ENCODE data around the gene GCKR. TPM values are rescaled to one million over a fixed set of nuclear protein-coding genes. Genes with fewer than 3 reads are reported as not detected.

GCKR gene
- total and polyA plus RNA-seq, 3 experiments from 2014 or later: not detected

DNA sequence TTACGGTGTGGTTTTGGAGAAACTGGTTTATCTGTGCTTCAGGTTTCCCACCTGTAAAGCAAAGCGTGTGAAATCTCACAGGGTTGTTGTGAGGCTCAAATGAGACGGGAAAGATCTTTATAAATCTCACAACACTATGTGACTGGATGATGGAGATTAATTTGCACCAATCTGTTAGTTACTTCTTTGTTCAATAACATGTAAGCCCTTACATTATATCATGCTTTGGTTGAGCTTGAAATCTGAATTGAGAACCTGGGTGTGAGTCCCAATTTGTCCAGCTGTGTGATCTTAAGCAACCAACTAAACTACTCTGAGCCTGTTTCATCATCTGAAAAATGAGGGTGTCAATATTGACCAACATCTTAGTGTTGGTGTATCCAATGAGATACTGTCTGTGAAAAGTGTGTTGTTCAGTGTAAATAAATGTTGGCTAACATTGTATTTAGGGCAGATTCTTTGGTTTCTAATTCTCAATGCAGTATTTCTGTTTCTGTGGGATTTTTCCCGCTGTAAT is 741 bp upstream of the GCKR start:
- ChIA-PET POLR2A (no interaction called here), CTCF (no interaction called here)
- Histone ChIP-seq H3K27ac (ENCODE audit: low read depth, low read length) (no peak overlapping the region), H3K4me1 (ENCODE audit: insufficient read depth, low read length) (peaks cover 9% of the 10 kb centered on the region), H3K36me3 (ENCODE audit: insufficient read depth, low read length) (no peaks in the 10 kb centered on the region), H3K9me3 (ENCODE audit: low read length) (no peaks in the 10 kb centered on the region), H3K27me3 (ENCODE audit: insufficient read depth, low read length, poor library complexity, severe bottlenecking) (peaks cover 33% of the 10 kb centered on the region), H3K4me3 (ENCODE audit: low read length) (no peak overlapping the region)
- DNase-seq: no peak
- Mint-ChIP-seq H3K27me3 (peaks cover 52 to 55% of the 10 kb centered on the region in 2 donors), H3K4me1 (peaks cover 4 to 20% (median 8%) of the 10 kb centered on the region in 3 donors), H3K36me3 (no peaks in the 10 kb centered on the region), H3K4me3 (peak overlapping the region; percentile 14 to 75 (median 47)), H3K27ac (peak overlapping the region in 3 of 8 donors; percentile 5 to 73 (median 27)), H3K9me3 (no peaks in the 10 kb centered on the region)

DNA sequence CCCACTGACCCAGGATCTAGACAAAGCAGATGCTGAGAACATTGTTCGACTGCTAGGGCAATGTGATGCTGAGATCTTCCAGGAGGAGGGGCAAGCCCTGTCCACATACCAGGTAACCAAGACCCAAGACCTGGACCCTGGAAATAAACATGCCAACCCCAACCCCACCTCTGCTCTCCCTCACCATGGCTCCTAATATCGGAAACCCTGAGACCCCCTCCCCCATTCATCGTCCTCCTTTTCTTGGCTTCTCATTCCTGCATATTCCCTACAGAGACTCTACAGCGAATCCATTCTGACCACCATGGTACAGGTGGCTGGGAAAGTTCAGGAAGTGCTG is 619 bp downstream of the GCKR start:
- peak overlapping the region in 1 of 7 donors; percentile 12 for H3K4me3 Mint-ChIP-seq
- H3K36me3 Mint-ChIP-seq: no peaks in the 10 kb centered on the region
- no peak overlapping the region for H3K4me3 ChIP-seq (ENCODE audit: low read length)
- H3K27ac ChIP-seq (ENCODE audit: low read depth, low read length): no peak overlapping the region
- peaks cover 52 to 55% of the 10 kb centered on the region in 2 donors for H3K27me3 Mint-ChIP-seq
- H3K27me3 ChIP-seq (ENCODE audit: insufficient read depth, low read length, poor library complexity, severe bottlenecking): peaks cover 33% of the 10 kb centered on the region
- H3K9me3 ChIP-seq (ENCODE audit: low read length): no peaks in the 10 kb centered on the region
- ChIA-PET POLR2A (no interaction called here), CTCF (no interaction called here)
- H3K27ac Mint-ChIP-seq: peak overlapping the region in 2 of 8 donors; percentile 32 to 35
- H3K36me3 ChIP-seq (ENCODE audit: insufficient read depth, low read length): no peaks in the 10 kb centered on the region
- no peaks in the 10 kb centered on the region for H3K9me3 Mint-ChIP-seq
- peaks cover 9% of the 10 kb centered on the region for H3K4me1 ChIP-seq (ENCODE audit: insufficient read depth, low read length)
- H3K4me1 Mint-ChIP-seq: peaks cover 4 to 19% (median 8%) of the 10 kb centered on the region in 3 donors
- DNase-seq: no peak

DNA sequence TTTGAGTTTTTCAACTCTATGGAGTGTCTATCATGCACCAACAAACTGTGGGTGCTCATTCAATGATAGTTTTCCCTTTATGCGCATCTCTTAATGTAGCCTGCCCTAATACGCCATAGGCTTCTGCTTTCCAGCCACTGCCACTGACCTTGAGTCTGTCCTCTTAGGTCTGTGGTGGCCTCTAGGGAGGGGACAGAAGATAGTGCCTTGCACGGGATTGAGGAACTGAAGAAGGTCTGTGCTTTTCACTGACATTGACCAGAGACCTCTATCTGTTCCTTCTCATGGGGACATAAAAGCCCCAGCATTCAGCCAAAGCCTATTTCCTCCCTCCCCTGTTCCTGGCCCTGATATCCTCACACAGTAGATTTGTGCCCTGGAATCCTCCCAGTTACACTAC is 2.3 kb downstream of the GCKR start:
- ChIA-PET POLR2A (no interaction called here), CTCF (no interaction called here)
- H3K27ac Mint-ChIP-seq: no peak overlapping the region
- no peak for DNase-seq
- Histone ChIP-seq H3K27ac (ENCODE audit: low read depth, low read length) (no peak overlapping the region), H3K36me3 (ENCODE audit: insufficient read depth, low read length) (no peaks in the 10 kb centered on the region), H3K27me3 (ENCODE audit: insufficient read depth, low read length, poor library complexity, severe bottlenecking) (peaks cover 30% of the 10 kb centered on the region), H3K9me3 (ENCODE audit: low read length) (no peaks in the 10 kb centered on the region), H3K4me1 (ENCODE audit: insufficient read depth, low read length) (peaks cover 9% of the 10 kb centered on the region), H3K4me3 (ENCODE audit: low read length) (no peak overlapping the region)
- peaks cover 42 to 47% of the 10 kb centered on the region in 2 donors for H3K27me3 Mint-ChIP-seq
- H3K9me3 Mint-ChIP-seq: no peaks in the 10 kb centered on the region
- no peak overlapping the region for H3K4me3 Mint-ChIP-seq
- H3K36me3 Mint-ChIP-seq: no peaks in the 10 kb centered on the region
- H3K4me1 Mint-ChIP-seq: peaks cover 4 to 15% (median 8%) of the 10 kb centered on the region in 3 donors

DNA sequence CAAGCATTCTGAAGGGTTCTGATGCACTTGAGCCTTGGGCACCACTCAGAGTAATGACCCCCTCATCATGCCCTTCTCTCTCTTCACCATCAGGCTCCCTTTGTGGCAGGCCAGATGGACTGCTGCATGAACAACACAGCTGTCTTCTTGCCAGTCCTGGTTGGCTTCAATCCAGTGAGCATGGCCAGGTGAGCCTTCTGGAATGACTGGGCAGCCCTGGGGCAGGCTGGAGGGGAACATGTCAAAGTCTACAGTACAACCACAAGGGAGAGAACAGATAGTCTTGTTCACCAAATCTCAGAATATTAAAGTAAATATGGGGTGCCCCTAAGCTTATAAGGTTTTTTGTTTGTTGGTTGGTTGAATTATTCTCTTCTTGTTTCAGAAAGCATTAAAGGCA is 4.4 kb downstream of the GCKR start:
- DNase-seq: no peak
- CTCF ChIA-PET: no interaction called here
- POLR2A ChIA-PET: no interaction called here

DNA sequence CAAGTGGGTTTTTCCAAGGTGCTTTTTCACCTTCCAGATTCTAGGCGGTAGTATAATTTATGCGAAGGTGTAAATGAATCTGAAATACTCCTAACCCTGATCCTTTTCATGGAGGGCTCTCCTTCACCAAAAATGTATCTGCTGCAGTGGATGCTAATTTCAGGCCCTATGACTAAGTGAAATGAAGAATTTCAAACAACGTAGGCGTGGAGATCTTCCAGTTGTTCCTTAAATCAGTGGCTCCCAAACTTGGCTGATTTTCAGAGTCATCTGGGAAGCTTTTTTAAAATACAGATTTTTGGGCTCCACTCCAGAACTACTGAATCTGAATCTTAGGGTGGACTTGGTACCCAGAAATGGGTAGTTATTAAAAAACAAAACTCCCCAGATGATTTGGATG is 5.5 kb downstream of the GCKR start:
- Mint-ChIP-seq H3K4me1 (no peaks in the 10 kb centered on the region), H3K27me3 (peaks cover 19 to 33% of the 10 kb centered on the region in 2 donors), H3K4me3 (no peak overlapping the region), H3K36me3 (no peaks in the 10 kb centered on the region), H3K27ac (no peak overlapping the region), H3K9me3 (no peaks in the 10 kb centered on the region)
- H3K27ac ChIP-seq (ENCODE audit: low read depth, low read length): no peak overlapping the region
- H3K36me3 ChIP-seq (ENCODE audit: insufficient read depth, low read length): no peaks in the 10 kb centered on the region
- POLR2A ChIA-PET: no interaction called here
- no peak for DNase-seq
- peaks cover 4% of the 10 kb centered on the region for H3K27me3 ChIP-seq (ENCODE audit: insufficient read depth, low read length, poor library complexity, severe bottlenecking)
- no peaks in the 10 kb centered on the region for H3K4me1 ChIP-seq (ENCODE audit: insufficient read depth, low read length)
- CTCF ChIA-PET: no interaction called here
- H3K9me3 ChIP-seq (ENCODE audit: low read length): no peaks in the 10 kb centered on the region
- no peak overlapping the region for H3K4me3 ChIP-seq (ENCODE audit: low read length)

More for the DNA sequence above, 4.4 kb downstream of the GCKR start:
- no peaks in the 10 kb centered on the region for H3K4me1 Mint-ChIP-seq
- Histone ChIP-seq H3K9me3 (ENCODE audit: low read length) (no peaks in the 10 kb centered on the region), H3K27ac (ENCODE audit: low read depth, low read length) (no peak overlapping the region), H3K4me3 (ENCODE audit: low read length) (no peak overlapping the region), H3K36me3 (ENCODE audit: insufficient read depth, low read length) (no peaks in the 10 kb centered on the region), H3K4me1 (ENCODE audit: insufficient read depth, low read length) (no peaks in the 10 kb centered on the region), H3K27me3 (ENCODE audit: insufficient read depth, low read length, poor library complexity, severe bottlenecking) (peaks cover 15% of the 10 kb centered on the region)
- peak overlapping the region in 1 of 8 donors; percentile 12 for H3K27ac Mint-ChIP-seq
- no peaks in the 10 kb centered on the region for H3K9me3 Mint-ChIP-seq
- peaks cover 28 to 35% of the 10 kb centered on the region in 2 donors for H3K27me3 Mint-ChIP-seq
- H3K4me3 Mint-ChIP-seq: no peak overlapping the region
- H3K36me3 Mint-ChIP-seq: no peaks in the 10 kb centered on the region

DNA sequence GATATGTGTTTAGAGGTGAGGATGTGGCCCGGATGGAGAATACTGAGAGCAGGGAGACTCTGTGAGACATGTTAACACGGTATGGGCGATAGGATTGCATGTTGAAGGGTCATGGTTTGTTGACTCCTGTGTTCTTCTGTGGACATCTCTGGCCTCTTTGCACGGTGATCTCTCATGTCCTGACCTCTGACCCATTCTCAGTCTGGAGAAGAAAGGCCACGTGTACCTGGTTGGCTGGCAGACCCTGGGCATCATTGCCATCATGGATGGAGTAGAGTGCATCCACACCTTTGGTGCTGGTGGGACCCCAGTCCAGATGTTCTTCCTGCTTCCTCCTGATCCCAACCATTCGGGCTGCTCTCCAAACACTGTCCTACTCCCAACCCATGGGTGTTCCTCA is 9.9 kb downstream of the GCKR start:
- H3K4me3 ChIP-seq (ENCODE audit: low read length): no peak overlapping the region
- Mint-ChIP-seq H3K27me3 (peaks cover 3 to 12% of the 10 kb centered on the region in 2 donors), H3K36me3 (no peaks in the 10 kb centered on the region), H3K9me3 (no peaks in the 10 kb centered on the region), H3K27ac (peak overlapping the region in 1 of 8 donors; percentile 92), H3K4me3 (no peak overlapping the region), H3K4me1 (no peaks in the 10 kb centered on the region)
- no peak for DNase-seq
- no peaks in the 10 kb centered on the region for H3K4me1 ChIP-seq (ENCODE audit: insufficient read depth, low read length)
- no peaks in the 10 kb centered on the region for H3K9me3 ChIP-seq (ENCODE audit: low read length)
- H3K27ac ChIP-seq (ENCODE audit: low read depth, low read length): no peak overlapping the region
- no peaks in the 10 kb centered on the region for H3K36me3 ChIP-seq (ENCODE audit: insufficient read depth, low read length)
- ChIA-PET POLR2A (no interaction called here), CTCF (no interaction called here)
- no peaks in the 10 kb centered on the region for H3K27me3 ChIP-seq (ENCODE audit: insufficient read depth, low read length, poor library complexity, severe bottlenecking)

DNA sequence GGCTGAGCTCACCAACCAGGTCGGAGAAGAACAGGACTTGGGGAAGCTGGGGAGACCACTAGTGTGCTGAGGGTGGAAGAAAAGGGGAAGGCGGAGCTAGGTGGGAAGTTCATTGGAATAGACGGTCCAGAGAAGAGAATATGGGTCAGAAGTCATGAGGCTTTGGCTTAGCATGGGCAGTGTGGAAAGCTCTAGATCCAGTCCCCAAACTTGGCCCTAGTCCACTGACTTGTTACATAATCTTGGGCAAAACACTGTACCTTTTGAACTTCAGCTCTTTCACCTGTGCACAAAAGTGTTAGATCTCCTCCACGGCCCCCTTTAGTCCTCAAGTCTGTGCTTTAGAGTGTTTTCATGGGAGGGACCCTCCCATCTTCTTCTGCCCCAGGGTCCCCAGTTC is 10.7 kb downstream of the GCKR start:
- Mint-ChIP-seq H3K27ac (no peak overlapping the region), H3K4me1 (no peaks in the 10 kb centered on the region), H3K36me3 (no peaks in the 10 kb centered on the region), H3K4me3 (peak overlapping the region in 1 of 7 donors; percentile 21), H3K27me3 (peaks cover 3 to 12% of the 10 kb centered on the region in 2 donors), H3K9me3 (no peaks in the 10 kb centered on the region)
- Histone ChIP-seq H3K9me3 (ENCODE audit: low read length) (no peaks in the 10 kb centered on the region), H3K4me3 (ENCODE audit: low read length) (no peak overlapping the region), H3K27me3 (ENCODE audit: insufficient read depth, low read length, poor library complexity, severe bottlenecking) (no peaks in the 10 kb centered on the region), H3K4me1 (ENCODE audit: insufficient read depth, low read length) (no peaks in the 10 kb centered on the region), H3K27ac (ENCODE audit: low read depth, low read length) (no peak overlapping the region), H3K36me3 (ENCODE audit: insufficient read depth, low read length) (no peaks in the 10 kb centered on the region)
- DNase-seq: no peak
- POLR2A ChIA-PET: no interaction called here
- CTCF ChIA-PET: no interaction called here

DNA sequence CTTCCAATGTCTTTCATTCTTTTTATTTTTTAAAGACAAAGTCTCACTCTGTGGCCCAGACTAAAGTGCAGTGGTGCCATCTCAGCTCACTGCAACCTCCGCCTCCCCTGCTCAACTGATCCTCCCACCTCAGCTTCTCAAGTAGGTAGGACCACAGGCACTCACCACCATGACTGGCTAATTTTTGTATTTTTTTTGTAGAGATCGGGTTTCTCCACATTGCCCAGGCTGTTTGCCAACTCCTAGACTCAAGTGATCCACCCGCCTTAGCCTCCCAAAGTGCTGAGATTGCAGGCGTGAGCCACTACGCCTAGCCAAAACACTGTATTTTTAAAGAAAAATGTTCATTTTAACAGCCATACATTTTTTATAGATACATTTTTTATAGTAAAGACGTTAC is 12.7 kb downstream of the GCKR start:
- Mint-ChIP-seq H3K36me3 (no peaks in the 10 kb centered on the region), H3K27me3 (peaks cover 2 to 20% of the 10 kb centered on the region in 2 donors), H3K9me3 (no peaks in the 10 kb centered on the region), H3K4me1 (no peaks in the 10 kb centered on the region), H3K4me3 (no peak overlapping the region), H3K27ac (no peak overlapping the region)
- POLR2A ChIA-PET: no interaction called here
- H3K4me3 ChIP-seq (ENCODE audit: low read length): no peak overlapping the region
- H3K4me1 ChIP-seq (ENCODE audit: insufficient read depth, low read length): no peaks in the 10 kb centered on the region
- H3K9me3 ChIP-seq (ENCODE audit: low read length): no peaks in the 10 kb centered on the region
- CTCF ChIA-PET: no interaction called here
- no peak overlapping the region for H3K27ac ChIP-seq (ENCODE audit: low read depth, low read length)
- H3K36me3 ChIP-seq (ENCODE audit: insufficient read depth, low read length): no peaks in the 10 kb centered on the region
- no peak for DNase-seq
- no peaks in the 10 kb centered on the region for H3K27me3 ChIP-seq (ENCODE audit: insufficient read depth, low read length, poor library complexity, severe bottlenecking)

All from CD8-positive, alpha-beta memory T cell (primary cell).